Measurements from ENCODE around the gene DDX6. TPM values are rescaled to one million over a fixed set of nuclear protein-coding genes. Genes with fewer than 3 reads are reported as not detected.

The DDX6 gene
- total and polyA plus RNA-seq, 9 of the 15 experiments (the other 6 are each of a cell fraction or from before 2014, with no cell fraction given): 10.0 to 102 (median 58.2) TPM

DNA sequence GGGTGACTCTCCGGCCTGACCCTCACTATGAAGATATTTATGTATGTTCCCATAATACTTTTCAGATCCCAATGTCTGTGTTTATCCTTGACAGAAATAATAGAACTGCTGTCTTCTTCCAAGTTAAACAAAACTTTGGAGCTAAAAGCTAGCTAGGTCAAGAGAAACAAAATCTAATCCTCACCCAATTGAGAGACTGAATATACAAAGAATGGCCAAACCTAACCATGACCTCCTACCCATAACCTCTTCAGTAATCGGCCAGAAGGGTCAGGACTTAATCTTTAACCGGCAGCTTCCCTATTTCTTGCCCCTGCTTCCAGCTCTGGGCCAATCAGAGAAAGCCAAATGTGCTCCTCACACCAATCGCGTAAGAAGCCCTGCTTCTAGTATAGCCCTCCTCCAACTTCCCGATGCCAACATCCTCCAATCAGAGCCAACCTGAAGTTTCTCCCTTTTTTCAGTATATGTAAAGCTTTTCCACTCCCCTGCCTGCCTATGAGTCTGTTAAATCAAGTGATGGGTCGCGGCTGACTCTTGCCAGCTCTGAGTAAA is 1.7 kb upstream of the DDX6 start (continued):
- TF ChIP-seq, protein P1, sequence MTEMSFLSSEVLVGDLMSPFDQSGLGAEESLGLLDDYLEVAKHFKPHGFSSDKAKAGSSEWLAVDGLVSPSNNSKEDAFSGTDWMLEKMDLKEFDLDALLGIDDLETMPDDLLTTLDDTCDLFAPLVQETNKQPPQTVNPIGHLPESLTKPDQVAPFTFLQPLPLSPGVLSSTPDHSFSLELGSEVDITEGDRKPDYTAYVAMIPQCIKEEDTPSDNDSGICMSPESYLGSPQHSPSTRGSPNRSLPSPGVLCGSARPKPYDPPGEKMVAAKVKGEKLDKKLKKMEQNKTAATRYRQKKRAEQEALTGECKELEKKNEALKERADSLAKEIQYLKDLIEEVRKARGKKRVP (CRISPR knock-in tag; IDR thresholded peaks at IDR 0.05): 0 out of 2 replicates have a peak, but pooled peaks have one; percentile 10
- TF ChIP-seq, protein P2, sequence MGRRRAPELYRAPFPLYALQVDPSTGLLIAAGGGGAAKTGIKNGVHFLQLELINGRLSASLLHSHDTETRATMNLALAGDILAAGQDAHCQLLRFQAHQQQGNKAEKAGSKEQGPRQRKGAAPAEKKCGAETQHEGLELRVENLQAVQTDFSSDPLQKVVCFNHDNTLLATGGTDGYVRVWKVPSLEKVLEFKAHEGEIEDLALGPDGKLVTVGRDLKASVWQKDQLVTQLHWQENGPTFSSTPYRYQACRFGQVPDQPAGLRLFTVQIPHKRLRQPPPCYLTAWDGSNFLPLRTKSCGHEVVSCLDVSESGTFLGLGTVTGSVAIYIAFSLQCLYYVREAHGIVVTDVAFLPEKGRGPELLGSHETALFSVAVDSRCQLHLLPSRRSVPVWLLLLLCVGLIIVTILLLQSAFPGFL (CRISPR knock-in tag; IDR thresholded peaks at IDR 0.05): no peak
- TF ChIP-seq STAG1 (CRISPR knock-in tag; IDR thresholded peaks at IDR 0.05; ENCODE audit: borderline replicate concordance): no peak
- peak; percentile 19 for TF ChIP-seq TAF1 (IDR thresholded peaks at IDR 0.05; ENCODE audit: control insufficient read depth, extremely low read depth, insufficient read depth, low read length, severe bottlenecking)
- peak; percentile 28 for TF ChIP-seq RBM25 (IDR thresholded peaks at IDR 0.05; ENCODE audit: low read depth, low read length, severe bottlenecking)
- TF ChIP-seq KDM1A (IDR thresholded peaks at IDR 0.05): peak; percentile 8 to 34; a peak in 2 of 4 replicates
- TF ChIP-seq NFYB (IDR thresholded peaks at IDR 0.05; ENCODE audit: extremely low read depth, insufficient read length): peak; percentile 46
- TF ChIP-seq POLR2H (tag; IDR thresholded peaks at IDR 0.05; ENCODE audit: low read depth): peak; percentile 92
- TF ChIP-seq NCOR1 (IDR thresholded peaks at IDR 0.05): peak; percentile 20; the same call in 1 of the 2 replicates
- peak; percentile 71 for TF ChIP-seq FOS (IDR thresholded peaks at IDR 0.05; ENCODE audit: extremely low read depth, insufficient read length)
- peak; percentile 84 for TF ChIP-seq FOXM1 (IDR thresholded peaks at IDR 0.05; ENCODE audit: low read depth)
- no peak for TF ChIP-seq FOXM1 (CRISPR knock-in tag; IDR thresholded peaks at IDR 0.05; ENCODE audit: low read depth)
- TF ChIP-seq RCOR1 (IDR thresholded peaks at IDR 0.05; ENCODE audit: borderline replicate concordance in 1 of 2, low read depth in 2 of 2, low read length in 2 of 2): peak in 1 of 2 experiments; percentile 49; a peak in 1 of 4 replicates
- no peak for TF ChIP-seq HSF4 (CRISPR knock-in tag; IDR thresholded peaks at IDR 0.05; ENCODE audit: borderline replicate concordance)
- TF ChIP-seq, protein P3, sequence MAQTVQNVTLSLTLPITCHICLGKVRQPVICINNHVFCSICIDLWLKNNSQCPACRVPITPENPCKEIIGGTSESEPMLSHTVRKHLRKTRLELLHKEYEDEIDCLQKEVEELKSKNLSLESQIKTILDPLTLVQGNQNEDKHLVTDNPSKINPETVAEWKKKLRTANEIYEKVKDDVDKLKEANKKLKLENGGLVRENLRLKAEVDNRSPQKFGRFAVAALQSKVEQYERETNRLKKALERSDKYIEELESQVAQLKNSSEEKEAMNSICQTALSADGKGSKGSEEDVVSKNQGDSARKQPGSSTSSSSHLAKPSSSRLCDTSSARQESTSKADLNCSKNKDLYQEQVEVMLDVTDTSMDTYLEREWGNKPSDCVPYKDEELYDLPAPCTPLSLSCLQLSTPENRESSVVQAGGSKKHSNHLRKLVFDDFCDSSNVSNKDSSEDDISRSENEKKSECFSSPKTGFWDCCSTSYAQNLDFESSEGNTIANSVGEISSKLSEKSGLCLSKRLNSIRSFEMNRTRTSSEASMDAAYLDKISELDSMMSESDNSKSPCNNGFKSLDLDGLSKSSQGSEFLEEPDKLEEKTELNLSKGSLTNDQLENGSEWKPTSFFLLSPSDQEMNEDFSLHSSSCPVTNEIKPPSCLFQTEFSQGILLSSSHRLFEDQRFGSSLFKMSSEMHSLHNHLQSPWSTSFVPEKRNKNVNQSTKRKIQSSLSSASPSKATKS (CRISPR knock-in tag; IDR thresholded peaks at IDR 0.05): no peak
- TF ChIP-seq BACH1 (tag; IDR thresholded peaks at IDR 0.05): 0 out of 2 replicates have a peak, but pooled peaks have one; percentile 21
- TF ChIP-seq, protein P4, sequence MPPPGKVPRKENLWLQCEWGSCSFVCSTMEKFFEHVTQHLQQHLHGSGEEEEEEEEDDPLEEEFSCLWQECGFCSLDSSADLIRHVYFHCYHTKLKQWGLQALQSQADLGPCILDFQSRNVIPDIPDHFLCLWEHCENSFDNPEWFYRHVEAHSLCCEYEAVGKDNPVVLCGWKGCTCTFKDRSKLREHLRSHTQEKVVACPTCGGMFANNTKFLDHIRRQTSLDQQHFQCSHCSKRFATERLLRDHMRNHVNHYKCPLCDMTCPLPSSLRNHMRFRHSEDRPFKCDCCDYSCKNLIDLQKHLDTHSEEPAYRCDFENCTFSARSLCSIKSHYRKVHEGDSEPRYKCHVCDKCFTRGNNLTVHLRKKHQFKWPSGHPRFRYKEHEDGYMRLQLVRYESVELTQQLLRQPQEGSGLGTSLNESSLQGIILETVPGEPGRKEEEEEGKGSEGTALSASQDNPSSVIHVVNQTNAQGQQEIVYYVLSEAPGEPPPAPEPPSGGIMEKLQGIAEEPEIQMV (tag; conservative IDR thresholded peaks at IDR 0.05; ENCODE audit: low read depth): 0 out of 2 replicates have a peak, but pooled peaks have one; percentile 38
- TF ChIP-seq TEAD1 (CRISPR knock-in tag; IDR thresholded peaks at IDR 0.05): peak in 1 of 2 experiments; percentile 61; a peak in 1 of 4 replicates
- peak; percentile 24; the same call in 1 of the 2 replicates for TF ChIP-seq L3MBTL2 (IDR thresholded peaks at IDR 0.05)
- TF ChIP-seq MYBL2 (IDR thresholded peaks at IDR 0.05; ENCODE audit: low read depth): peak; percentile 52; the same call in 1 of the 2 replicates
- TF ChIP-seq MYBL2 (CRISPR knock-in tag; IDR thresholded peaks at IDR 0.05; ENCODE audit: borderline replicate concordance): no peak

Measured in K562 (cell line).